Measurements from ENCODE around the gene ERP44.

- TF ChIP-seq ZNF274 (IDR thresholded peaks at IDR 0.05; ENCODE audit: low read depth, low read length) (no peak), YY1 (IDR thresholded peaks at IDR 0.05; ENCODE audit: insufficient read depth, insufficient read length) (no peak)
These were observed 12.6 kb downstream of the ERP44 start for GRCh38 chr9:100086097-100086635.

Data from NT2/D1 (cell line).